ENCODE results near the gene MACROH2A2.
"Not testable (repeated sequence)": the region's sequence is repeated elsewhere in the genome, so short reads cannot be mapped to it uniquely, and the experiment has no call there.

Gene MACROH2A2

GRCh38 chr10:70106958-70107791 is 54.5 kb downstream of the MACROH2A2 start:
- DNase-seq, result no peak

- DNase-seq, result no peak
Measured at GRCh38 chr10:70109064-70109729, 56.6 kb downstream of the MACROH2A2 start.

GRCh38 chr10:70111496-70111895 is 58.9 kb downstream of the MACROH2A2 start:
- no peak for DNase-seq

GRCh38 chr10:70112071-70112470 is 59.4 kb downstream of the MACROH2A2 start:
- DNase-seq, result no peak

- no peak for DNase-seq
Measured at GRCh38 chr10:70114902-70115301, 62.3 kb downstream of the MACROH2A2 start.

- DNase-seq, result no peak
Measured at GRCh38 chr10:70115948-70116682, 63.5 kb downstream of the MACROH2A2 start.

- no peak for DNase-seq
Measured at GRCh38 chr10:70117646-70118045, 65.0 kb downstream of the MACROH2A2 start.

GRCh38 chr10:70118196-70118595 is 65.5 kb downstream of the MACROH2A2 start:
- no peak for DNase-seq

GRCh38 chr10:70119197-70119596 is 66.6 kb downstream of the MACROH2A2 start:
- DNase-seq, result no peak

- no peak for DNase-seq
Measured at GRCh38 chr10:70119623-70120022, 67.0 kb downstream of the MACROH2A2 start.

GRCh38 chr10:70120417-70120816 is 67.8 kb downstream of the MACROH2A2 start:
- no peak for DNase-seq

- DNase-seq, result no peak
Measured at GRCh38 chr10:70121281-70121949, 68.8 kb downstream of the MACROH2A2 start.

- DNase-seq, result peak; percentile 90
Measured at GRCh38 chr10:70122742-70123141, 70.1 kb downstream of the MACROH2A2 start.

GRCh38 chr10:70123166-70123565 is 70.5 kb downstream of the MACROH2A2 start:
- not testable (repeated sequence) for DNase-seq

GRCh38 chr10:70123817-70124216 is 71.2 kb downstream of the MACROH2A2 start:
- no peak for DNase-seq

GRCh38 chr10:70124415-70124814 is 71.8 kb downstream of the MACROH2A2 start:
- DNase-seq, result no peak

- no peak for DNase-seq
Measured at GRCh38 chr10:70124918-70125317, 72.3 kb downstream of the MACROH2A2 start.

- peak; percentile 88 for DNase-seq
Measured at GRCh38 chr10:70125918-70126552, 73.4 kb downstream of the MACROH2A2 start.

GRCh38 chr10:70126700-70127395 is 74.2 kb downstream of the MACROH2A2 start:
- no peak for DNase-seq

- DNase-seq, result no peak
Measured at GRCh38 chr10:70130878-70131559, 78.4 kb downstream of the MACROH2A2 start.

- no peak for DNase-seq
Measured at GRCh38 chr10:70131560-70131937, 78.9 kb downstream of the MACROH2A2 start.
